Measurements from ENCODE around the gene TRIOBP.
"Not testable (repeated sequence)": the region's sequence is repeated elsewhere in the genome, so short reads cannot be mapped to it uniquely, and the experiment has no call there.

The TRIOBP gene

GRCh38 chr22:37696260-37696656, 590 bp upstream of the TRIOBP start:
- H3K36me3 ChIP-seq (ENCODE audit: insufficient read depth, low read length); H3K79me2 ChIP-seq (ENCODE audit: control insufficient read depth, insufficient read depth, low read length, unreplicated experiment); H3K27me3 ChIP-seq (ENCODE audit: insufficient read depth, low read length); H3K27ac ChIP-seq (ENCODE audit: low read depth, low read length); H2AFZ ChIP-seq (ENCODE audit: low read length, unreplicated experiment): not testable (repeated sequence)
- peak overlapping the region; percentile 51; the same call in 1 of the 2 replicates for H3K4me3 ChIP-seq (ENCODE audit: low read depth, low read length)
- H3K4me1 ChIP-seq (ENCODE audit: control insufficient read depth, insufficient read depth, low read length, unreplicated experiment) = peaks cover 11% of the 10 kb centered on the region

DNA sequence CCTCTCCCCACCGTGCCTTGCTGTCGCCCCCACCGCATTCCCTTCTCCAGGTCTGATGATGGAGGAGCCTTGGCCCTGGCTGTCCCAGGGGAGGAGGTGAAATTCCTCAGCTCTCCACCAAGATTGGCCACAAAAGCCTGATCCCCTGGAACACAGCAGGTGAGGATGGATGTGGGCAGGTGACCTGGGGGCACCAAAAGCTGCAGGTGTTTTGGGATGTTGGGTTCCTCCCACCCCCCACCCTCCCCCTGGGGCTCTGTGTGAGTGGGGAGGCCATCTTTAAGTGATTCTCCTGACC, 639 bp downstream of the TRIOBP start:
- H3K27ac ChIP-seq (ENCODE audit: low read depth, low read length) = no peak overlapping the region
- H2AFZ ChIP-seq (ENCODE audit: low read length, unreplicated experiment) = no peak overlapping the region
- no peaks in the 10 kb centered on the region for H3K36me3 ChIP-seq (ENCODE audit: insufficient read depth, low read length)
- peaks cover 11% of the 10 kb centered on the region for H3K4me1 ChIP-seq (ENCODE audit: control insufficient read depth, insufficient read depth, low read length, unreplicated experiment)
- H3K27me3 ChIP-seq (ENCODE audit: insufficient read depth, low read length) = no peaks in the 10 kb centered on the region
- no peaks in the 10 kb centered on the region for H3K79me2 ChIP-seq (ENCODE audit: control insufficient read depth, insufficient read depth, low read length, unreplicated experiment)
- H3K4me3 ChIP-seq (ENCODE audit: low read depth, low read length) = peak overlapping the region; percentile 68

- Histone ChIP-seq H3K27me3 (ENCODE audit: insufficient read depth, low read length) (no peaks in the 10 kb centered on the region), H3K36me3 (ENCODE audit: insufficient read depth, low read length) (no peaks in the 10 kb centered on the region), H3K27ac (ENCODE audit: low read depth, low read length) (no peak overlapping the region), H2AFZ (ENCODE audit: low read length, unreplicated experiment) (no peak overlapping the region), H3K79me2 (ENCODE audit: control insufficient read depth, insufficient read depth, low read length, unreplicated experiment) (no peaks in the 10 kb centered on the region), H3K4me1 (ENCODE audit: control insufficient read depth, insufficient read depth, low read length, unreplicated experiment) (peaks cover 5% of the 10 kb centered on the region), H3K4me3 (ENCODE audit: low read depth, low read length) (no peak overlapping the region)
Observed at GRCh38 chr22:37701141-37701786, 4.4 kb downstream of the TRIOBP start.

GRCh38 chr22:37703906-37704305, 7.1 kb downstream of the TRIOBP start:
- no peaks in the 10 kb centered on the region for H3K4me1 ChIP-seq (ENCODE audit: control insufficient read depth, insufficient read depth, low read length, unreplicated experiment)
- no peaks in the 10 kb centered on the region for H3K27me3 ChIP-seq (ENCODE audit: insufficient read depth, low read length)
- no peak overlapping the region for H2AFZ ChIP-seq (ENCODE audit: low read length, unreplicated experiment)
- H3K36me3 ChIP-seq (ENCODE audit: insufficient read depth, low read length) = no peaks in the 10 kb centered on the region
- no peak overlapping the region for H3K4me3 ChIP-seq (ENCODE audit: low read depth, low read length)
- H3K27ac ChIP-seq (ENCODE audit: low read depth, low read length) = no peak overlapping the region
- no peaks in the 10 kb centered on the region for H3K79me2 ChIP-seq (ENCODE audit: control insufficient read depth, insufficient read depth, low read length, unreplicated experiment)

GRCh38 chr22:37704645-37705044, 7.8 kb downstream of the TRIOBP start:
- no peak overlapping the region for H2AFZ ChIP-seq (ENCODE audit: low read length, unreplicated experiment)
- H3K79me2 ChIP-seq (ENCODE audit: control insufficient read depth, insufficient read depth, low read length, unreplicated experiment) = no peaks in the 10 kb centered on the region
- H3K27ac ChIP-seq (ENCODE audit: low read depth, low read length) = no peak overlapping the region
- no peaks in the 10 kb centered on the region for H3K36me3 ChIP-seq (ENCODE audit: insufficient read depth, low read length)
- no peaks in the 10 kb centered on the region for H3K27me3 ChIP-seq (ENCODE audit: insufficient read depth, low read length)
- H3K4me1 ChIP-seq (ENCODE audit: control insufficient read depth, insufficient read depth, low read length, unreplicated experiment) = no peaks in the 10 kb centered on the region
- H3K4me3 ChIP-seq (ENCODE audit: low read depth, low read length) = no peak overlapping the region

DNA sequence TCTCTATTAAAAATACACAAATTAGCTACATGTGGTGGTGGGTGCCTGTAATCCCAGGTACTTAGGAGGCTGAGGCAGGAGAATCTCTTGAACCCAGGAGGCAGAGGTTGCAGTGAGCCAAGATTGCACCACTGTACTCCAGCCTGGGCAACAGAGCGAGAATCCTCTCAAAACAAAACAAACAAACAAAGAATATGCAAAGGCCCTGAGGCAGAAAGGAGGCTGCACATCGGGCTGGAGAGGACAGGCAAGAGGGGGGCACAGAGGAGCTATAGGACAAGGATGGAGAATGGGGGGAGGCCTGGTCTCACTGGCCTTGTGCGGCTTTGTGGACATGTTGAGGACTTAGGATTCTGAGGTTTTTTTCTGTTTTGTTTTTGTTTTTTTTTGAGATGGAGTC, 8.4 kb downstream of the TRIOBP start:
- H3K4me3 ChIP-seq (ENCODE audit: low read depth, low read length) = no peak overlapping the region
- no peak overlapping the region for H3K27ac ChIP-seq (ENCODE audit: low read depth, low read length)
- H3K4me1 ChIP-seq (ENCODE audit: control insufficient read depth, insufficient read depth, low read length, unreplicated experiment) = no peaks in the 10 kb centered on the region
- H3K79me2 ChIP-seq (ENCODE audit: control insufficient read depth, insufficient read depth, low read length, unreplicated experiment) = no peaks in the 10 kb centered on the region
- no peaks in the 10 kb centered on the region for H3K27me3 ChIP-seq (ENCODE audit: insufficient read depth, low read length)
- H2AFZ ChIP-seq (ENCODE audit: low read length, unreplicated experiment) = no peak overlapping the region
- H3K36me3 ChIP-seq (ENCODE audit: insufficient read depth, low read length) = no peaks in the 10 kb centered on the region

DNA sequence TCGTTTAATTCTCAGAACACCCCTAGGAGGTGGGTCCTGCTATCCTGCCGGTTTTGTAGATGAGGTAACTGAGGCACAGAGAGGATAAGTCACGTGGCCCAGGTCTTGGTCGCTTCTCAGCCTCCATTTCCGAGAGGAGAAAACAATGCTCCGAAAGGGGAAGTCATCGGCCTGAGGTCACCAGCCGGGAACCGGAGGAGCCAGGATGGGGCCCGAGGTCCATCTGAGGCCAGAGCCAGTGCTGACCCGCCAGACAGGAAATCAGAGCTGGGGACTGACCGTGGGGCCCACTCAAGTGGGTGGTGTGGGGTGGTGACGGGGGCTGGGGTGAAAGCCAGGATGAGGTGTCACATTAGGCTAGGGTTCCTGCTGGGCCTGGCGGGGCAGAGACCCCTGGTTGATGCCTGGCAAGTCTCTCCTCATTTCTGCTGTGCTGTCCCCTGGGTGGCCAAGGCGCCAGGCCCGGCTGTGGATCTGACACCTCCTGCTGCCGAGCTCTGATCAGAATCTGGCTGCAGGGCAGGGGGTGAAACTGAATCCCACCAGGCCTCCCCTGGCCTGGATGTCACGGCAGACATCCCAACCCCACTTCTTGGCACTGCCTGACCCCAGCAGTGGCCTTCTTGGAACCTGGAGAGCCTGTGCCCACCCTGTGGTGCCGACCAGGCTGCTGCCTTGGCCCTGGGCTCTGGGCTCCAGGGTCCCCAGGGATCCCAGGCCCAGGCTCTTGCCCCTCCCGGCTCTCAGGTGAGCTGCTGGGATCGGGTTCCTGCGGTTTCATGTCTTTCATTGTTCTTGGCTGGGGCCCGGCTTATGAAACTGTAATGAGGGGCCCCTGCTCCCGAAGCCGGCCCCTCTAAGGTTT, 12.0 kb downstream of the TRIOBP start:
- Histone ChIP-seq H3K36me3 (ENCODE audit: insufficient read depth, low read length) (no peaks in the 10 kb centered on the region), H3K4me3 (ENCODE audit: low read depth, low read length) (no peak overlapping the region), H3K79me2 (ENCODE audit: control insufficient read depth, insufficient read depth, low read length, unreplicated experiment) (no peaks in the 10 kb centered on the region), H3K27me3 (ENCODE audit: insufficient read depth, low read length) (no peaks in the 10 kb centered on the region), H3K4me1 (ENCODE audit: control insufficient read depth, insufficient read depth, low read length, unreplicated experiment) (no peaks in the 10 kb centered on the region), H2AFZ (ENCODE audit: low read length, unreplicated experiment) (no peak overlapping the region), H3K27ac (ENCODE audit: low read depth, low read length) (no peak overlapping the region)

GRCh38 chr22:37709445-37709765, 12.6 kb downstream of the TRIOBP start:
- Histone ChIP-seq H3K79me2 (ENCODE audit: control insufficient read depth, insufficient read depth, low read length, unreplicated experiment) (no peaks in the 10 kb centered on the region), H2AFZ (ENCODE audit: low read length, unreplicated experiment) (no peak overlapping the region), H3K36me3 (ENCODE audit: insufficient read depth, low read length) (no peaks in the 10 kb centered on the region), H3K4me1 (ENCODE audit: control insufficient read depth, insufficient read depth, low read length, unreplicated experiment) (no peaks in the 10 kb centered on the region), H3K4me3 (ENCODE audit: low read depth, low read length) (no peak overlapping the region), H3K27me3 (ENCODE audit: insufficient read depth, low read length) (no peaks in the 10 kb centered on the region), H3K27ac (ENCODE audit: low read depth, low read length) (no peak overlapping the region)

- Histone ChIP-seq H2AFZ (ENCODE audit: low read length, unreplicated experiment) (no peak overlapping the region), H3K27me3 (ENCODE audit: insufficient read depth, low read length) (no peaks in the 10 kb centered on the region), H3K36me3 (ENCODE audit: insufficient read depth, low read length) (no peaks in the 10 kb centered on the region), H3K4me1 (ENCODE audit: control insufficient read depth, insufficient read depth, low read length, unreplicated experiment) (no peaks in the 10 kb centered on the region), H3K79me2 (ENCODE audit: control insufficient read depth, insufficient read depth, low read length, unreplicated experiment) (no peaks in the 10 kb centered on the region), H3K27ac (ENCODE audit: low read depth, low read length) (no peak overlapping the region), H3K4me3 (ENCODE audit: low read depth, low read length) (no peak overlapping the region)
Observed at GRCh38 chr22:37710675-37711074, 13.8 kb downstream of the TRIOBP start.

- no peak overlapping the region for H3K4me3 ChIP-seq (ENCODE audit: low read depth, low read length)
- no peaks in the 10 kb centered on the region for H3K79me2 ChIP-seq (ENCODE audit: control insufficient read depth, insufficient read depth, low read length, unreplicated experiment)
- peaks cover 1% of the 10 kb centered on the region for H3K4me1 ChIP-seq (ENCODE audit: control insufficient read depth, insufficient read depth, low read length, unreplicated experiment)
- no peak overlapping the region for H3K27ac ChIP-seq (ENCODE audit: low read depth, low read length)
- no peaks in the 10 kb centered on the region for H3K36me3 ChIP-seq (ENCODE audit: insufficient read depth, low read length)
- H3K27me3 ChIP-seq (ENCODE audit: insufficient read depth, low read length) = no peaks in the 10 kb centered on the region
- no peak overlapping the region for H2AFZ ChIP-seq (ENCODE audit: low read length, unreplicated experiment)
Observed at GRCh38 chr22:37711490-37711889, 14.6 kb downstream of the TRIOBP start.

DNA sequence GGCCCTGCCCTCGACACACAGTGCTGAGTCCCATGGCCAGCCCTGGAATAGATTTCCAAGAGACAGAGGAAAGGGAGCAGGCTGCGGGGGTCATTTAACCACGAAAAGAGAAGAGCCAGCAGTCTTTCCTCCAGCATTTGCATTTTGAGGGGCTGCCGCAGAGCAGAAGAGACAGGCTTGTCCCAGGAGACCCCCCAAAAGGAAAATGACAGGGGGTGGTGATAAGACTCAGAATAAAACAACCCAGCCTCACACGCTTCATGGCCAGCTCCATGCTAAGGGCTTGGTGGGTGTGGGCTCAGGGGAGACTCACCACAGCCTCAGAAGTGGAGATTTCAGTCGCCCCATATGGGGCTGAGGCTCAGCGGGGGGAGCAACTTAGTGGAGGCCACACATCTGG, 16.9 kb downstream of the TRIOBP start:
- Histone ChIP-seq H3K27ac (ENCODE audit: low read depth, low read length) (no peak overlapping the region), H3K27me3 (ENCODE audit: insufficient read depth, low read length) (no peaks in the 10 kb centered on the region), H3K4me1 (ENCODE audit: control insufficient read depth, insufficient read depth, low read length, unreplicated experiment) (peaks cover 3% of the 10 kb centered on the region), H3K36me3 (ENCODE audit: insufficient read depth, low read length) (no peaks in the 10 kb centered on the region), H3K4me3 (ENCODE audit: low read depth, low read length) (no peak overlapping the region), H2AFZ (ENCODE audit: low read length, unreplicated experiment) (no peak overlapping the region), H3K79me2 (ENCODE audit: control insufficient read depth, insufficient read depth, low read length, unreplicated experiment) (no peaks in the 10 kb centered on the region)

Data from ACC112 (cell line).